ENCODE measurements around the gene EXOC6B. TPM values are rescaled to one million over a fixed set of nuclear protein-coding genes. Genes with fewer than 3 reads are reported as not detected.

Gene EXOC6B
- total RNA-seq, 1 donor from 2014 or later, result 45.6 TPM

DNA sequence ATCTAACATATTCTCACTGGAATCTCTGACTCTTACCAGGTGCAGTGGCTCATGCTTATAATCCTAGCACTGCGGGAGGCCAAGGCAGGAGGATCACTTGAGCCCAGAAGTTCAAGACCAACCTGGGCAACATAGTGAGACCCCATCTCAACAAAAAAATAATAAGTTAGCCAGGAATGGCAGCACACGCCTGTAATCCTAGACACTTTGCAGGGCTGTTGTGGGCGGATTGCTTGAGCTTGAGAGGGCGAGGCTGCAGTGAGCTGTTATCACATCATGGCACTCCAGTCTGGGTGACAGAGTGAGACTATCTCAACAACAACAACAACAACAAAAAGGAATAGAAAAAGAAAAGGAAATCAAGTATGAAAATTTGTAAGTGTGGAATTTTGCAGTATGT, 371.6 kb downstream of the EXOC6B start:
- peaks cover 1% of the 10 kb centered on the region for H3K27me3 Mint-ChIP-seq (ENCODE audit: unreplicated experiment)
- H3K36me3 Mint-ChIP-seq (ENCODE audit: low read depth, unreplicated experiment), result no peaks in the 10 kb centered on the region
- DNase-seq (ENCODE audit: low spot score), result no peak
- H3K4me1 Mint-ChIP-seq (ENCODE audit: unreplicated experiment), result peaks cover 11% of the 10 kb centered on the region
- no peak overlapping the region for H3K27ac Mint-ChIP-seq (ENCODE audit: unreplicated experiment)
- no peak overlapping the region for H3K4me3 Mint-ChIP-seq (ENCODE audit: unreplicated experiment)
- no peak for TF ChIP-seq CTCF (IDR thresholded peaks at IDR 0.05; ENCODE audit: unreplicated experiment)
- no peaks in the 10 kb centered on the region for H3K9me3 Mint-ChIP-seq (ENCODE audit: unreplicated experiment)

DNA sequence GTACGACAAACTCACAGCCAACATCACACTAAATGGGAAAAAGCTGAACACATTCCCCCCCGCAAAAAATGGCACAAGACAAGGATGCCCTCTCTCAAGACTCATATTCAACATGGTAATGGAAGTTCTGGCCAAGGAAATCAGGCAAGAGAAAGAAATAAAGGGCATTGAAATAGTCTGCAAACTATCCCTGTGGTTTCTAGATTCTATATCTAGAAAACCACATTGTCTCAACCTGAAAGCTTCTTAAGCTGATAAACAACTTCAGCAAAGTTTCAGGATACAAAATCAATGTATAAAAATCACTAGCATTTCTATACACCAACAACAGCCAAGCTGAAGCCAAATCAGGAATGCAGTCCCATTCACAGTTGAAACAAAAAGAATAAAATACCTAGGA, 383.6 kb downstream of the EXOC6B start:
- Mint-ChIP-seq H3K4me3 (ENCODE audit: unreplicated experiment) (no peak overlapping the region), H3K9me3 (ENCODE audit: unreplicated experiment) (peaks cover 5% of the 10 kb centered on the region), H3K27ac (ENCODE audit: unreplicated experiment) (no peak overlapping the region), H3K36me3 (ENCODE audit: low read depth, unreplicated experiment) (peaks cover 5% of the 10 kb centered on the region), H3K4me1 (ENCODE audit: unreplicated experiment) (no peaks in the 10 kb centered on the region), H3K27me3 (ENCODE audit: unreplicated experiment) (peaks cover 1% of the 10 kb centered on the region)
- no peak for DNase-seq (ENCODE audit: low spot score)
- no peak for TF ChIP-seq CTCF (IDR thresholded peaks at IDR 0.05; ENCODE audit: unreplicated experiment)

DNA sequence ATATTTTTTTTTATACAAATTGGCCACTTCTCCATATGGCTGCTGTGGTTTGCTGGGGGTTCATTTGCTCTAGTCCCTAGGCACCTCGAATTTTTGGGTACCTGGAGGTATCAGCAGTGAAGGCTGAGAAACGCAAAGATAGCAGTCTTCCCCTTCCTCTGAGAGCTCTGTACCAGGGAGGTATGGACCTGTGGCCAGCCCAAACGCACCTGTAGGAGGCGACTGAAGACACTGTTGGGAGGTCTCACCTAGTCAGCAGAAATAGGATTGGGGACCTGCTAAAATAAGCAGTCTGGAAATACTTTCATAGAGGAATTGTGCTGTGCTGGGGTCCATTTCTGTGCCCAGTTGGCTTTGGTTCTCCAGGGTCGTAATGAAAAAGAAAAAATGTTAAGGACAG, 385.9 kb downstream of the EXOC6B start:
- Mint-ChIP-seq H3K27ac (ENCODE audit: unreplicated experiment) (no peak overlapping the region), H3K4me3 (ENCODE audit: unreplicated experiment) (no peak overlapping the region), H3K36me3 (ENCODE audit: low read depth, unreplicated experiment) (peaks cover 10% of the 10 kb centered on the region), H3K4me1 (ENCODE audit: unreplicated experiment) (no peaks in the 10 kb centered on the region), H3K9me3 (ENCODE audit: unreplicated experiment) (peaks cover 10% of the 10 kb centered on the region), H3K27me3 (ENCODE audit: unreplicated experiment) (peaks cover 1% of the 10 kb centered on the region)
- DNase-seq (ENCODE audit: low spot score), result no peak
- TF ChIP-seq CTCF (IDR thresholded peaks at IDR 0.05; ENCODE audit: unreplicated experiment), result no peak

- H3K4me3 Mint-ChIP-seq (ENCODE audit: unreplicated experiment), result no peak overlapping the region
Measured at GRCh38 chr2:72438364-72438763, 387.5 kb downstream of the EXOC6B start.

DNA sequence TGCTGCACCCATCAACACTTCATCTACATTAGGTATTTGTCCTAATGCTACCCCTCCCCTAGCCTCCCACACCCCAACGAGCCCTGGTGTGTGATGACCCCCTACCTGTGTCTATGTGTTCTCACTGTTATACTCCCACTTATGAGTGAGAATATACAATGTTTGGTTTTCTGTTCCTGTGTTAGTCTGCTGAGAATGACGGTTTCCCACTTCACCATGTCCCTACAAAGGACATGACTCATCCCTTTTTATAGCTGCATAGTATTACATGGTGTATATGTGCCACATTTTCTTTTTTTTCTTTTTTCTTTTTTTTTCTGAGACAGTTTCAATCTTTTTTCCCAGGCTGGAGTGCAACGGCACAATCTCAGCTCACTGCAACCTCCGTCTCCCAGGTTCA, 394.1 kb downstream of the EXOC6B start:
- no peak for DNase-seq (ENCODE audit: low spot score)
- no peak for TF ChIP-seq CTCF (IDR thresholded peaks at IDR 0.05; ENCODE audit: unreplicated experiment)
- H3K27me3 Mint-ChIP-seq (ENCODE audit: unreplicated experiment), result peaks cover 4% of the 10 kb centered on the region
- H3K4me3 Mint-ChIP-seq (ENCODE audit: unreplicated experiment), result no peak overlapping the region
- H3K9me3 Mint-ChIP-seq (ENCODE audit: unreplicated experiment), result peaks cover 6% of the 10 kb centered on the region
- H3K36me3 Mint-ChIP-seq (ENCODE audit: low read depth, unreplicated experiment), result peaks cover 15% of the 10 kb centered on the region
- H3K4me1 Mint-ChIP-seq (ENCODE audit: unreplicated experiment), result no peaks in the 10 kb centered on the region
- no peak overlapping the region for H3K27ac Mint-ChIP-seq (ENCODE audit: unreplicated experiment)

More at GRCh38 chr2:72438364-72438763, 387.5 kb downstream of the EXOC6B start:
- Mint-ChIP-seq H3K4me1 (ENCODE audit: unreplicated experiment) (no peaks in the 10 kb centered on the region), H3K27me3 (ENCODE audit: unreplicated experiment) (peaks cover 1% of the 10 kb centered on the region), H3K27ac (ENCODE audit: unreplicated experiment) (no peak overlapping the region), H3K9me3 (ENCODE audit: unreplicated experiment) (peaks cover 10% of the 10 kb centered on the region), H3K36me3 (ENCODE audit: low read depth, unreplicated experiment) (peaks cover 11% of the 10 kb centered on the region)
- no peak for TF ChIP-seq CTCF (IDR thresholded peaks at IDR 0.05; ENCODE audit: unreplicated experiment)
- no peak for DNase-seq (ENCODE audit: low spot score)
